ENCODE results near the gene NR1D2. TPM values are rescaled to one million over a fixed set of nuclear protein-coding genes. Genes with fewer than 3 reads are reported as not detected.

Gene NR1D2
- total RNA-seq, 2 experiments from 2014 or later, result 5.0 to 5.7 TPM

DNA sequence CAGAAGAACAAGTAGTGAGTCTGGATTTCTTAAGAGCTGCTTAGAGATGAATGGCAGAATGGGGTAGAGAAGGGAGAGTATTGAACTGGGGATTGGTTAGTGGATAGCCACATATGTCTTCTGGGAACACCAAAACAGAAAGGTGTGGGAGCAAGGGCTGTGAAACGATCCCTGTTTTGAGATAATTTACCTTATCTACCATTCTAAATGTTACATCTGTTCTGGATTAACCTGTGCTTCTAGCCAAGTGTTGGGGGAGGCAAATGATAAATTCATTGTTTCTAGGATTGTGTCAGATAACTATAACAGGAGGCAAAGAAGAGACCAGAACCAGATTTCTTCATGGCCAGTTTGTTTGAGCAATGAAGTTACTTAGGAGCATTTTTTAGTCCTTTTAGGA is 8.4 kb downstream of the NR1D2 start:
- H3K9me3 ChIP-seq (ENCODE audit: low read length), result no peaks in the 10 kb centered on the region
- CTCF ChIA-PET (ENCODE audit: unreplicated experiment), result no interaction called here
- H4K20me1 ChIP-seq (ENCODE audit: insufficient read depth, low read length), result no peaks in the 10 kb centered on the region

GRCh38 chr3:23954144-23954543 is 9.1 kb downstream of the NR1D2 start:
- POLR2A ChIA-PET, result interaction anchor here (0.6 to 2.2 kb wide), 5 partner anchors 11 to 45 kb away, joined by 3 to 7 read pairs (median 3); no protein-coding TSS in a partner anchor
- BruUV-seq (replicated peaks), result no TSS peak
- Histone ChIP-seq H3K4me1 (ENCODE audit: insufficient read depth, low read length, poor library complexity, severe bottlenecking) (peaks cover 48% of the 10 kb centered on the region), H3K79me2 (ENCODE audit: insufficient read depth, low read depth, low read length) (peaks cover 8% of the 10 kb centered on the region; the same call in 1 of the 2 replicates), H3K27ac (ENCODE audit: low read depth, low read length, poor library complexity, severe bottlenecking) (no peak overlapping the region), H4K20me1 (ENCODE audit: insufficient read depth, low read length) (no peaks in the 10 kb centered on the region), H2AFZ (ENCODE audit: low read length) (no peak overlapping the region), H3K36me3 (ENCODE audit: insufficient read depth, low read length) (no peaks in the 10 kb centered on the region), H3K9me3 (ENCODE audit: low read length) (no peaks in the 10 kb centered on the region), H3K9me2 (ENCODE audit: insufficient read depth, low read length) (no peaks in the 10 kb centered on the region), H3K4me2 (ENCODE audit: low read length) (no peak overlapping the region), H3K4me3 (ENCODE audit: low read depth, low read length, poor library complexity, severe bottlenecking) (no peak overlapping the region)
- no peak for TF ChIP-seq EZH2phosphoT487 (IDR thresholded peaks at IDR 0.05; ENCODE audit: borderline replicate concordance, low read depth, low read length)
- TF ChIP-seq, protein P1, sequence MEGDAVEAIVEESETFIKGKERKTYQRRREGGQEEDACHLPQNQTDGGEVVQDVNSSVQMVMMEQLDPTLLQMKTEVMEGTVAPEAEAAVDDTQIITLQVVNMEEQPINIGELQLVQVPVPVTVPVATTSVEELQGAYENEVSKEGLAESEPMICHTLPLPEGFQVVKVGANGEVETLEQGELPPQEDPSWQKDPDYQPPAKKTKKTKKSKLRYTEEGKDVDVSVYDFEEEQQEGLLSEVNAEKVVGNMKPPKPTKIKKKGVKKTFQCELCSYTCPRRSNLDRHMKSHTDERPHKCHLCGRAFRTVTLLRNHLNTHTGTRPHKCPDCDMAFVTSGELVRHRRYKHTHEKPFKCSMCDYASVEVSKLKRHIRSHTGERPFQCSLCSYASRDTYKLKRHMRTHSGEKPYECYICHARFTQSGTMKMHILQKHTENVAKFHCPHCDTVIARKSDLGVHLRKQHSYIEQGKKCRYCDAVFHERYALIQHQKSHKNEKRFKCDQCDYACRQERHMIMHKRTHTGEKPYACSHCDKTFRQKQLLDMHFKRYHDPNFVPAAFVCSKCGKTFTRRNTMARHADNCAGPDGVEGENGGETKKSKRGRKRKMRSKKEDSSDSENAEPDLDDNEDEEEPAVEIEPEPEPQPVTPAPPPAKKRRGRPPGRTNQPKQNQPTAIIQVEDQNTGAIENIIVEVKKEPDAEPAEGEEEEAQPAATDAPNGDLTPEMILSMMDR (conservative IDR thresholded peaks at IDR 0.05; ENCODE audit: low read length), result no peak
- intact Hi-C loops (cut with micrococcal nuclease; ENCODE audit: unreplicated experiment), result no loop called here
- DNase-seq (ENCODE audit: low spot score), result no peak
- CTCF ChIA-PET (ENCODE audit: unreplicated experiment), result no interaction called here

More for the DNA sequence above, 8.4 kb downstream of the NR1D2 start:
- Histone ChIP-seq H3K4me2 (ENCODE audit: low read length) (peak overlapping the region; percentile 59), H3K9me2 (ENCODE audit: insufficient read depth, low read length) (no peaks in the 10 kb centered on the region), H3K36me3 (ENCODE audit: insufficient read depth, low read length) (no peaks in the 10 kb centered on the region), H3K4me1 (ENCODE audit: insufficient read depth, low read length, poor library complexity, severe bottlenecking) (peaks cover 48% of the 10 kb centered on the region), H3K4me3 (ENCODE audit: low read depth, low read length, poor library complexity, severe bottlenecking) (no peak overlapping the region), H2AFZ (ENCODE audit: low read length) (no peak overlapping the region), H3K27ac (ENCODE audit: low read depth, low read length, poor library complexity, severe bottlenecking) (no peak overlapping the region), H3K79me2 (ENCODE audit: insufficient read depth, low read depth, low read length) (peaks cover 8% of the 10 kb centered on the region; the same call in 1 of the 2 replicates)
- POLR2A ChIA-PET, result interaction anchor here (0.6 to 2.2 kb wide), 9 partner anchors 7 to 847 kb away, joined by 3 to 8 read pairs (median 5); no protein-coding TSS in a partner anchor
- no peak for TF ChIP-seq EZH2phosphoT487 (IDR thresholded peaks at IDR 0.05; ENCODE audit: borderline replicate concordance, low read depth, low read length)
- TF ChIP-seq, protein P1 (conservative IDR thresholded peaks at IDR 0.05; ENCODE audit: low read length), result no peak
- intact Hi-C loops (cut with micrococcal nuclease; ENCODE audit: unreplicated experiment), result no loop called here
- BruUV-seq (replicated peaks), result no TSS peak
- DNase-seq (ENCODE audit: low spot score), result no peak

- POLR2A ChIA-PET, result interaction anchor here (0.5 to 2.9 kb wide), 3 partner anchors 12 to 26 kb away, joined by 3 to 28 read pairs (median 3); no protein-coding TSS in a partner anchor
Observed at GRCh38 chr3:23956701-23957100, 11.6 kb downstream of the NR1D2 start.

More at GRCh38 chr3:23956701-23957100, 11.6 kb downstream of the NR1D2 start:
- no peak overlapping the region for H2AFZ ChIP-seq (ENCODE audit: low read length)
- CTCF ChIA-PET (ENCODE audit: unreplicated experiment), result no interaction called here
- TF ChIP-seq, protein P1 (conservative IDR thresholded peaks at IDR 0.05; ENCODE audit: low read length), result no peak
- H3K36me3 ChIP-seq (ENCODE audit: insufficient read depth, low read length), result peaks cover 6% of the 10 kb centered on the region
- BruUV-seq (replicated peaks), result no TSS peak
- H3K9me2 ChIP-seq (ENCODE audit: insufficient read depth, low read length), result no peaks in the 10 kb centered on the region
- DNase-seq (ENCODE audit: low spot score), result no peak
- no peak overlapping the region for H3K4me2 ChIP-seq (ENCODE audit: low read length)
- H3K4me1 ChIP-seq (ENCODE audit: insufficient read depth, low read length, poor library complexity, severe bottlenecking), result peaks cover 26% of the 10 kb centered on the region
- no peak overlapping the region for H3K4me3 ChIP-seq (ENCODE audit: low read depth, low read length, poor library complexity, severe bottlenecking)
- H4K20me1 ChIP-seq (ENCODE audit: insufficient read depth, low read length), result no peaks in the 10 kb centered on the region
- H3K9me3 ChIP-seq (ENCODE audit: low read length), result no peaks in the 10 kb centered on the region
- H3K79me2 ChIP-seq (ENCODE audit: insufficient read depth, low read depth, low read length), result peaks cover 8% of the 10 kb centered on the region; the same call in 1 of the 2 replicates
- intact Hi-C loops (cut with micrococcal nuclease; ENCODE audit: unreplicated experiment), result no loop called here
- no peak overlapping the region for H3K27ac ChIP-seq (ENCODE audit: low read depth, low read length, poor library complexity, severe bottlenecking)

Measured in OCI-LY7 (cell line).